Nephron (organoid): Measurements from ENCODE around the gene KCNJ9.

Experiments used
- H3K27ac Mint-ChIP-seq, 3 experiments: 2 replicates each; pipeline ENCODE4 v1.8.0; 2020; ENCODE audit warnings: mixed read lengths in 3 of 3, mild to moderate bottlenecking in 2 of 3, moderate library complexity in 1 of 3
- H3K27me3 Mint-ChIP-seq: 2 replicates; pipeline ENCODE4 v1.8.0; 2021; ENCODE audit warnings: low read depth, mild to moderate bottlenecking, moderate library complexity, mixed read lengths
- H3K36me3 Mint-ChIP-seq: 2 replicates; pipeline ENCODE4 v1.8.0; 2020; ENCODE audit warnings: low read depth, mixed read lengths
- H3K4me1 Mint-ChIP-seq: 2 replicates; pipeline ENCODE4 v1.8.0; 2020; ENCODE audit warnings: mixed read lengths
- H3K4me3 Mint-ChIP-seq, 3 experiments: 2 replicates each; pipeline ENCODE4 v1.8.0; 2020; ENCODE audit warnings: mild to moderate bottlenecking in 3 of 3, mixed read lengths in 3 of 3, moderate library complexity in 2 of 3
- H3K9me3 Mint-ChIP-seq: 2 replicates; pipeline ENCODE4 v1.8.0; 2020; ENCODE audit warnings: mixed read lengths
- CTCF ChIP-seq, 3 experiments: fragments of 200-600 bp; sonication (generic); IDR thresholded peaks; one replicate each; pipeline ENCODE4 v1.5.0; 2021; ENCODE audit warnings: antibody characterized with exemption in 3 of 3; ENCODE audit not compliant: unreplicated experiment in 3 of 3

Gene KCNJ9

DNA sequence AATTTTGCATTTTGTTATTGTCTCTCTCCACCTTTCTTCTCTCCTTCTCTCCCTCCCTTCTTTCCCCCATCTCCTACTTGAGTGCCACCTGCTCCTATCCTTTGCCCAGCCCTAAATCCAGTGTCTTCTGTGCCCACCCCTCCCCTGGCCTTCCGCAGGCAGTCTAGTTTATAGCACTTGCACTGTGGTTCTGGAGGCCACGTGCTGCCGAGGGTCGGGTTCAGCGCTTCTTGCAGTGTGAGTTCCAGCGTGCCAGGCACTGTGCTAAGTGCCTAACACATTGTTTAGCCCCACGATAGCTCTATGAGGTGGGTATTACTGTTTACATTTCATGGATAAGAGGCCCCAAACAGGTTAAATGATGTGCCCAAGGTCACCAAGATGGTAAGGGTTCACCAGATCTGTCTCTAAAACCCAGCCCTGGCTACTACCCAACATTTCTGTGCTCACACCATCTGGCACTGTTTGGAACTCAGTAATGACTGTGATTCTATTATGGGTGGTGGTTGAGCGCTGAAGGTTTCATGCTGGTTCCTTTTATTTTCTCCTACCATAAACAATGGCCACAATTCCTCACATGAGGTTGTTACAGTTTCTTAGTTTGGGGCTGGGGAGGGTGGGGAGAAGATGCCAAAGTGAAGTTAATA is 56.0 kb downstream of the KCNJ9 start:
- H3K36me3 Mint-ChIP-seq, result peaks cover 9% of the 10 kb centered on the region
- H3K27me3 Mint-ChIP-seq, result peaks cover 6% of the 10 kb centered on the region
- H3K4me3 Mint-ChIP-seq, result no peak overlapping the region
- no peak overlapping the region for H3K27ac Mint-ChIP-seq
- no peaks in the 10 kb centered on the region for H3K9me3 Mint-ChIP-seq
- TF ChIP-seq CTCF (IDR thresholded peaks at IDR 0.05; ENCODE audit: unreplicated experiment in 3 of 3), result no peak
- H3K4me1 Mint-ChIP-seq, result no peaks in the 10 kb centered on the region

DNA sequence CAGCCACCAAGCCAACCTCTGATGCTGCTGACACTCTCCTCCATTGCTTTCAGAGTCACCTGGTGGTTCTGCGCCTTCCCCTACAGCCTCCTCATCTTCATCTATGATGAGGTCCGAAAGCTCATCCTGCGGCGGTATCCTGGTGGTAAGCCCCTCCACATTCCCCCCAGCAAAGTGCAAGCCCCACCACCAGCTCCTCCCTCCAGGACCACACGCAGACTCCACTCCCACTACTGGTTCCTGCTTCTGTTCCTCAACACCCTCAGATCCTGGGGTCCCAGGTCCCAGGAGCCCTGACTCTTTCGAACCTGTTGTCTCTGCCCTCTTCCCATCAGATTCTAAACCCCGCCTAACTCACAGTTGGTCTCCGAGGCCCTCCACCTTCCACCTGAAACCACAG is 58.5 kb downstream of the KCNJ9 start:
- Mint-ChIP-seq H3K9me3 (no peaks in the 10 kb centered on the region), H3K4me1 (peaks cover 2% of the 10 kb centered on the region), H3K27me3 (peaks cover 6% of the 10 kb centered on the region), H3K27ac (no peak overlapping the region), H3K4me3 (no peak overlapping the region), H3K36me3 (peaks cover 9% of the 10 kb centered on the region)
- no peak for TF ChIP-seq CTCF (IDR thresholded peaks at IDR 0.05; ENCODE audit: unreplicated experiment in 3 of 3)
